Ascending aorta (tissue), 2 donors: Measurements from ENCODE around the gene OTUD4. TPM values are rescaled to one million over a fixed set of nuclear protein-coding genes. Genes with fewer than 3 reads are reported as not detected.

Source experiments
- DNase-seq, 2 donors: peaks; one replicate each; pipeline ENCODE4 v3.0.0-alpha.2; 2019; ENCODE audit warnings: low spot score in 2 of 2
- H3K27ac ChIP-seq, 2 donors: fragments of 200-600 bp; sonication (generic); one replicate each; pipeline ENCODE4 v1.5.1; 2016 to 2017; ENCODE audit warnings: mild to moderate bottlenecking in 1 of 2
- H3K27me3 ChIP-seq: fragments of 200-600 bp; sonication (generic); one replicate; pipeline ENCODE4 v1.5.1; 2017
- H3K36me3 ChIP-seq, 2 donors: fragments of 200-600 bp; sonication (generic); one replicate each; pipeline ENCODE4 v1.5.1; 2016
- H3K4me1 ChIP-seq, 2 donors: fragments of 200-600 bp; sonication (generic); one replicate each; pipeline ENCODE4 v1.5.1; 2016 to 2017; ENCODE audit warnings: mild to moderate bottlenecking in 1 of 2
- H3K4me3 ChIP-seq, 2 donors: fragments of 200-600 bp; sonication (generic); one replicate each; pipeline ENCODE4 v1.5.1; 2016 to 2017; ENCODE audit warnings: mild to moderate bottlenecking in 1 of 2
- H3K9me3 ChIP-seq, 2 donors: fragments of 200-600 bp; sonication (generic); one replicate each; pipeline ENCODE4 v1.5.1; 2016
- intact Hi-C: fragments of 100-400 bp; cut with DNase I; formaldehyde crosslinking; loops from one replicate; pipeline ENCODE4 v1.15.1; 2023
- total RNA-seq: library from RNA; depleted of rRNA; stranded (reverse); fragments of >200 nt; gene quantifications from one replicate; pipeline ENCODE4 v1.1.0, GENCODE V29; 2016
- TF ChIP-seq, protein P1 (sequence below), 3 experiments: fragments of 200-600 bp in 2 of 3; fragments of 450-650 bp in 1 of 3; sonication (generic) in 2 of 3; IDR thresholded peaks; one replicate each; pipeline ENCODE4 v1.5.1; 2016 to 2019; ENCODE audit warnings: antibody characterized with exemption in 3 of 3, mild to moderate bottlenecking in 1 of 3, moderate library complexity in 1 of 3

Gene OTUD4
- total RNA-seq, 1 donor from 2014 or later, result 81.4 TPM

DNA sequence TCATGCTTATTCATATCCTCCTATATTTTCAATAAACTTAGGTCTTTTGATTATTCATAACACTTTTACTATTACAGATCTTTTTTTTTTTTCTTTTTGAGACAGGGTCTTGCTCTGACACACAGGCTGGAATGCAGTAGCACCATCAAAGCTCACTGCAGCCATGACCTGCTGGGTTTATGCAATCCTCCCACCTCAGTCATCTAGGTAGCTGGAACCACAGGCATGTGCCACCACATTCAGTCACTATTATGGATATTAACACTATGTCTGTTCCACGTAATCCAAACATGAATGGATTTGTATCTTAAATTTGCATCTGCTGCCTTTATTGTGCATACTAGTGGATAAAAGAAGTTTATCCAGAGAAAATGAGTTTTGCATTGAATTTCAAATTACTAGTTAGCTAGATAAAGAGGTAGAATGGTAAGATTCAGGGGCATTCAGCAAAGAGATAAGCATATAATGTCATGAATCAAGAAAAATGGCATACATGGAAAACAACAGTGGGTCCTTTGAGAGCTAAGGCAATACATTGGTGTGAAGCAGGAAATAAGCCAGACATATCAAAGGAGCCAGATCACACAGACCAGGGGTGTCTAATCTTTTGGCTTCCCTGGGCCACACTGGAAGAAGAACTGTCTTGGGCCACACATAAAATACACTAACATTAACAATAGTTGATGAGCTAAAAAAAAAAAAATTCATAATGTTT, 96.3 kb downstream of the OTUD4 start:
- Histone ChIP-seq H3K27ac (no peak overlapping the region), H3K4me1 (no peaks in the 10 kb centered on the region), H3K4me3 (no peak overlapping the region), H3K27me3 (no peaks in the 10 kb centered on the region), H3K36me3 (peaks cover 5 to 47% of the 10 kb centered on the region in 2 donors), H3K9me3 (no peaks in the 10 kb centered on the region)
- TF ChIP-seq, protein P1, sequence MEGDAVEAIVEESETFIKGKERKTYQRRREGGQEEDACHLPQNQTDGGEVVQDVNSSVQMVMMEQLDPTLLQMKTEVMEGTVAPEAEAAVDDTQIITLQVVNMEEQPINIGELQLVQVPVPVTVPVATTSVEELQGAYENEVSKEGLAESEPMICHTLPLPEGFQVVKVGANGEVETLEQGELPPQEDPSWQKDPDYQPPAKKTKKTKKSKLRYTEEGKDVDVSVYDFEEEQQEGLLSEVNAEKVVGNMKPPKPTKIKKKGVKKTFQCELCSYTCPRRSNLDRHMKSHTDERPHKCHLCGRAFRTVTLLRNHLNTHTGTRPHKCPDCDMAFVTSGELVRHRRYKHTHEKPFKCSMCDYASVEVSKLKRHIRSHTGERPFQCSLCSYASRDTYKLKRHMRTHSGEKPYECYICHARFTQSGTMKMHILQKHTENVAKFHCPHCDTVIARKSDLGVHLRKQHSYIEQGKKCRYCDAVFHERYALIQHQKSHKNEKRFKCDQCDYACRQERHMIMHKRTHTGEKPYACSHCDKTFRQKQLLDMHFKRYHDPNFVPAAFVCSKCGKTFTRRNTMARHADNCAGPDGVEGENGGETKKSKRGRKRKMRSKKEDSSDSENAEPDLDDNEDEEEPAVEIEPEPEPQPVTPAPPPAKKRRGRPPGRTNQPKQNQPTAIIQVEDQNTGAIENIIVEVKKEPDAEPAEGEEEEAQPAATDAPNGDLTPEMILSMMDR (IDR thresholded peaks at IDR 0.05), result no peak
- no peak for DNase-seq
- intact Hi-C loops, result no loop called here

Other genes with a start within 250 kb of the OTUD4 start
- 2.6 TPM for gene ANAPC10, start 82.4 kb downstream of the OTUD4 start, total RNA-seq
- gene ABCE1, start 82.3 kb downstream of the OTUD4 start, total RNA-seq, result 43.7 TPM